Body of pancreas (tissue), 4 donors: ENCODE data around the gene CALML3. TPM values are rescaled to one million over a fixed set of nuclear protein-coding genes. Genes with fewer than 3 reads are reported as not detected.

Experiments used
- ATAC-seq: fragments of 150-250 bp; one replicate; pipeline ENCODE4 v1.9.1; 2016
- DNase-seq, 4 donors: peaks; one replicate each; pipeline ENCODE4 v3.0.0-alpha.2; 2019
- H3K27ac ChIP-seq, 4 donors: fragments of 200-600 bp; sonication (generic); 1 replicate in 3 of 4; 2 replicates in 1 of 4; pipeline versions ENCODE4 v1.5.1 to v1.6.1; 2016 to 2019; ENCODE audit warnings: mild to moderate bottlenecking in 1 of 4, mixed read lengths in 1 of 4, moderate library complexity in 1 of 4
- H3K27me3 ChIP-seq, 2 donors: fragments of 200-600 bp; sonication (generic); one replicate each; pipeline ENCODE4 v1.6.0; 2016; ENCODE audit warnings: mild to moderate bottlenecking in 1 of 2
- H3K36me3 ChIP-seq, 2 donors: fragments of 200-600 bp; sonication (generic); replicated peaks in 1 of 2; 2 replicates each; pipeline ENCODE4 v1.5.1; 2016; ENCODE audit warnings: low read depth in 2 of 2; ENCODE audit not compliant: insufficient read depth in 1 of 2
- H3K4me1 ChIP-seq: fragments of 200-600 bp; sonication (generic); one replicate; pipeline ENCODE4 v1.6.0; 2016
- H3K4me3 ChIP-seq, 2 donors: fragments of 200-600 bp; sonication (generic); 1 replicate in 1 of 2; 2 replicates in 1 of 2; pipeline ENCODE4 v1.5.1; 2016 to 2019
- H3K9me3 ChIP-seq, 3 donors: fragments of 200-600 bp; sonication (generic); 1 replicate in 2 of 3; 2 replicates in 1 of 3; pipeline ENCODE4 v1.5.1; 2016
- POLR2A ChIP-seq, 3 donors: fragments of 450-650 bp; IDR thresholded peaks; one replicate each; pipeline ENCODE4 v1.6.1; 2016; ENCODE audit warnings: antibody characterized with exemption in 3 of 3, mild to moderate bottlenecking in 2 of 3
- WGBS, 2 donors: methylation state at CpG; one replicate each; pipeline ENCODE4 v1.1.5; 2017; 5-methylcytosine and 5-hydroxymethylcytosine counted together
- intact Hi-C: fragments of 100-400 bp; cut with DNase I; formaldehyde crosslinking; loops from one replicate; pipeline ENCODE4 v1.15.1; 2023
- total RNA-seq, 2 donors: library from RNA; depleted of rRNA; stranded (reverse); fragments of >200 nt; gene quantifications; one replicate each; pipeline ENCODE4 v1.1.0, GENCODE V29; 2016
- TF ChIP-seq, protein P1 (sequence below), 7 experiments: fragments of 450-650 bp in 4 of 7; fragments of 200-600 bp in 3 of 7; sonication (generic) in 3 of 7; IDR thresholded peaks; one replicate each; pipeline ENCODE4 v1.5.1; 2016 to 2019; ENCODE audit warnings: antibody characterized with exemption in 7 of 7

CALML3 gene
- total RNA-seq, 2 donors from 2014 or later: not detected

DNA sequence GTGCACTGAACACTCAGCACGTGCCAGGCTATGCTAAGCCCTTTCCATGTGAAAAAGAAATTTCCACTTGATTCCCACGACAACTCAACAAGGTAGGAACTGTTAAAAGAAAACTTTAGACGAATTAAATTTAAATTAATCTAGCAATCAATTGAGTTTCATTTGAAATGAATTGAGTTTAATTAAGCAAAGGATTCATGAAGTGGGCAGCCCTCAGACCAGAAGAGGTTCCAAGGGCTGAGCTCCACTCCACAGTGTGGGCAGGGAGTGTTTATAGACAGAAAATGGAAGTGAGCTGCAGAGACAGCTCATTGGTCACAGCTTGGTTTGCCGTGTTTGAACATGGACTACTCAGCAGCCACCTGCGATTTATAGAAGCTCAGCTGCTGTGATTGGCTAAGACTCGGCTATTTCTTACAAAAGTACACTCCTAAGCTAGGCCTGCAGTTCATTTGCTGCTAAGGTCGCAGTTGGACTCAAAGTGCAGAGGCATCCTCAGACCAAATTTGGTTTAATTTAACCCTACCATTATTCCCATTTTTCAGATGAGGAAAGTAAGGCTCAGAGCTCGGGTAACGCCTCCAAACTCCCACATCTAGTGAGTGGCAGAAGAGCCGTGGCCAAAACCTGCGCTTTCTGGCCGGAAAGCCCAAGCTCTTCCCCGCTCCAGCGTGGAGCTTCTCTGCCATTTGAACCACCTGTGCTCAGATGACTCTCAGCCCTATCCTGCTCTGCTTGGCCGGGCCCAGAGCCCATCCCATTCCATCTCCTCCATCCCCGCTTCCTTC is 24.9 kb downstream of the CALML3 start:
- ATAC-seq: no peak
- H3K9me3 ChIP-seq: no peaks in the 10 kb centered on the region
- no peaks in the 10 kb centered on the region for H3K36me3 ChIP-seq
- peaks cover 56% of the 10 kb centered on the region for H3K4me1 ChIP-seq
- intact Hi-C loops: no loop called here
- no peak overlapping the region for H3K4me3 ChIP-seq
- peak in 1 of 4 donors; percentile 1 for DNase-seq
- 93 to 97% methylated on average over 16 of the region's 16 CpGs for WGBS, 2 donors
- no peak for TF ChIP-seq POLR2A (IDR thresholded peaks at IDR 0.05)
- TF ChIP-seq, protein P1, sequence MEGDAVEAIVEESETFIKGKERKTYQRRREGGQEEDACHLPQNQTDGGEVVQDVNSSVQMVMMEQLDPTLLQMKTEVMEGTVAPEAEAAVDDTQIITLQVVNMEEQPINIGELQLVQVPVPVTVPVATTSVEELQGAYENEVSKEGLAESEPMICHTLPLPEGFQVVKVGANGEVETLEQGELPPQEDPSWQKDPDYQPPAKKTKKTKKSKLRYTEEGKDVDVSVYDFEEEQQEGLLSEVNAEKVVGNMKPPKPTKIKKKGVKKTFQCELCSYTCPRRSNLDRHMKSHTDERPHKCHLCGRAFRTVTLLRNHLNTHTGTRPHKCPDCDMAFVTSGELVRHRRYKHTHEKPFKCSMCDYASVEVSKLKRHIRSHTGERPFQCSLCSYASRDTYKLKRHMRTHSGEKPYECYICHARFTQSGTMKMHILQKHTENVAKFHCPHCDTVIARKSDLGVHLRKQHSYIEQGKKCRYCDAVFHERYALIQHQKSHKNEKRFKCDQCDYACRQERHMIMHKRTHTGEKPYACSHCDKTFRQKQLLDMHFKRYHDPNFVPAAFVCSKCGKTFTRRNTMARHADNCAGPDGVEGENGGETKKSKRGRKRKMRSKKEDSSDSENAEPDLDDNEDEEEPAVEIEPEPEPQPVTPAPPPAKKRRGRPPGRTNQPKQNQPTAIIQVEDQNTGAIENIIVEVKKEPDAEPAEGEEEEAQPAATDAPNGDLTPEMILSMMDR (IDR thresholded peaks at IDR 0.05): no peak
- H3K27ac ChIP-seq: peak overlapping the region in 3 of 4 donors; percentile 3 to 90 (median 82)
- H3K27me3 ChIP-seq: no peaks in the 10 kb centered on the region

DNA sequence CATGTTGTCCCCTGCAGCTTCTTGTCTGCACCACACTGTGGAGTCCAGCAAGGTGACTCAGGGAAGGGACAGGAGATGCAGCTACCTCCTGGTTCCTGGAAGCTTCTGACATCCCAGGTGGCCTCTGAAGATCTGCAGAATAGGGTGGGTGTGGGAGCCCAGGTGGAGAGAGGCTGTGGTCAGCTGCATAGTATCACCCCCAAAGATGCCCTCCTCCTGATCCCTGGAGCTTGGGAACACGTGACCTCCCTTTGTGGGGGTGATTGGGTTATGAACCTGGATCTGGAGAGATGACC is 25.4 kb downstream of the CALML3 start:
- TF ChIP-seq POLR2A (IDR thresholded peaks at IDR 0.05): no peak
- TF ChIP-seq, protein P1 (IDR thresholded peaks at IDR 0.05): no peak
- peak in 1 of 4 donors; percentile 5 for DNase-seq
- ATAC-seq: no peak

DNA sequence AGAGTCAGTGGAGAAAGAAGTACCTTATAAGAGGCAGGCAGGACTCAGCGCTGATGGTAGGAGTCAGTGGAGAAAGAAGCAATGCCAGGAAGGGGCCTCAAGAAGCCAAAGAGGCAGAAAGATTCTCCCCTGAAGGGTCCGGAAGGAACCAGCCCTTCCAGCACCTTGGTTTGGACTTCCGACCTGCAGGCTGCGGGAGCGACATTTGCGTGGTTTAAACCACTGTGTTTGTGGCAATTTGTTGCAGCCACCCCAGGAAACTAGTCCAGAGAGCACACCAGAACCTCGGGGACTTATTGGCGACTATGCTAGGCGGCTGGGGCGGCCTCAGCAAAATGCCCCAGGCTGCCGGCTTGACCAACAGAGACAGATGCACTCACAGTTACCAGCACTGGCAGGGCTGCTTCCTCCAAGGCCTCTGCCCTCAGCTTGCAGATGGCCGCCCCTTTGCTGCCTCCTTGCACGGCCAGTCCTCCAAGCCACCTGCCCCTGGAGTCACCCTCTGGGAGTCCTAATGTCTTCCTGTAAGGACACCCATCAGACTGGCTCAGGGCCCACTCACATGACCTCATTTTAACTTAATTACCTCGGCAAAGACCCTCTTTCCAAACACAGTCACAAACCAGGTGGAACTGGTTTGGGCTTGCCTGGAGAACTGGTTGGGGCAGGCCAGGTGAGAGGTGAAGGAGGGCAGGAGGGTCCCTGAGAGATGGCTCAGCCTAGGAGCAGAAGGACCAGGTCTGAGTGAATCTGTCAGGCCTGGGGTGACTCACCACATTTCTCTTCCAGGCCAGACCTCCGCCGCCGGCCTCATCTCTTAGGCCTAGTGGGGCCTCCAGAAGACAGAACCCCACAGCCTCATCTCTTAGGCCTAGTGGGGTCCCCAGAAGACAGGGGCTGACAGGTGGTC is 26.1 kb downstream of the CALML3 start:
- Histone ChIP-seq H3K27me3 (no peaks in the 10 kb centered on the region), H3K4me3 (no peak overlapping the region), H3K4me1 (peaks cover 49% of the 10 kb centered on the region), H3K9me3 (no peaks in the 10 kb centered on the region), H3K27ac (no peak overlapping the region), H3K36me3 (no peaks in the 10 kb centered on the region)
- intact Hi-C loops: no loop called here
- DNase-seq (peak in 1 of 4 donors; percentile 9), ATAC-seq (no peak)
- WGBS, 2 donors: 85 to 87% methylated on average over 7 to 17 of the region's 17 CpGs
- no peak for TF ChIP-seq POLR2A (IDR thresholded peaks at IDR 0.05)
- TF ChIP-seq, protein P1 (IDR thresholded peaks at IDR 0.05): no peak

More for the DNA sequence above, 25.4 kb downstream of the CALML3 start:
- Histone ChIP-seq H3K27me3 (no peaks in the 10 kb centered on the region), H3K36me3 (no peaks in the 10 kb centered on the region), H3K4me1 (peaks cover 55% of the 10 kb centered on the region), H3K4me3 (no peak overlapping the region), H3K27ac (no peak overlapping the region), H3K9me3 (no peaks in the 10 kb centered on the region)
- WGBS, 2 donors: 60 to 67% methylated on average over 1 of the region's 1 CpG
- intact Hi-C loops: no loop called here

DNA sequence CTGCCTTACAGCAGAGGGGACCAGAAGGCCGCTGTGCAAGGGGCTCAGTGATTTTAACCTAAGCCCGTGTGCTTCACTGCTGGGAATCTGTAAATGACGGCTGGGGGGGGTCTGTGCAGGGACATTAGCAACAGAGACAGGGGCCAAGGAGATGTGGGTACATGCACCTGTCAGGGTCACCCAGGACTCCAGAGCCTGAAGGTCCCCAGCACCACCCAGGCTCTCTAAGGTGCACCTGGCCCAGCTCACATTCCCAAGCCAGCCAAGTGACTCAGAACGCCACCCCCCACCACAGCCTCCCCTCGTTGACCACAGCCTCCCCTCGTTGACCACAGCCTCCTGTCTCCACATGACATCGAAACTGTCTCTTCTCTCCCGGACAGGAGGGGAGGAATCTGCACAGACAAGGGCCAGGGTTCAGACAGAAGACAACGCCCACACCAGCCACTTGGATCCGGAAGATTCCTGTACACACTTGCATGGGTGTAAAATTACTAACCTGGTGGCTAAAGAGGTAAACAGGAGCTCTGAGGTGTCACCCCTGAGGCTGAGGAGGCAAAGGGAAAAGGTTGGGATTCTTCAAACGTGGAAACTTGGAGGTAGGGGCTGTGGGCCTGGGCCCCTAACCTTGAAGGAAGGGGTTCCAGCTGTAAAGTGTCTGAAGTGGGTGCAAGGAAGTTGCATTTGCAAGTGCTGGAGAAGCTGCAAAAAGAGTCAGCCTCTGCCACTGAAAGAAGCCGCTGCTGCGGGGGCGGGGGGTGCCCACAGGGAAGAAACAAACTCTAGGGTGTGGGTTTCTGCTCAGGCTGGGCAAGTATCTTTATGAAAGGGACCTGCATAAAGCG is 27.0 kb downstream of the CALML3 start:
- Histone ChIP-seq H3K4me3 (no peak overlapping the region), H3K27me3 (no peaks in the 10 kb centered on the region), H3K36me3 (no peaks in the 10 kb centered on the region), H3K4me1 (peaks cover 40% of the 10 kb centered on the region), H3K27ac (no peak overlapping the region), H3K9me3 (no peaks in the 10 kb centered on the region)
- DNase-seq (peak in 1 of 4 donors; percentile 9), ATAC-seq (no peak)
- WGBS, 2 donors: 82 to 93% methylated on average over 14 to 15 of the region's 15 CpGs
- intact Hi-C loops: no loop called here
- TF ChIP-seq, protein P1 (IDR thresholded peaks at IDR 0.05): no peak
- no peak for TF ChIP-seq POLR2A (IDR thresholded peaks at IDR 0.05)
